H1 (cell line): ENCODE measurements around the gene SOX6. TPM values are rescaled to one million over a fixed set of nuclear protein-coding genes. Genes with fewer than 3 reads are reported as not detected.

ENCODE experiments used
- CTCF ChIA-PET: fragments of 300-600 bp; sonication (Branson Sonifier 250); formaldehyde crosslinking; loops from one replicate; lab custom pipeline; 2021; ENCODE audit not compliant: partially characterized antibody; lab: Charles Lee
- POLR2A ChIA-PET: fragments of 300-600 bp; sonication (Branson Sonifier 250); formaldehyde crosslinking; loops from one replicate; lab custom pipeline; 2021; ENCODE audit warnings: inconsistent platforms; ENCODE audit not compliant: partially characterized antibody; lab: Charles Lee
- DNase-seq, 2 experiments: peaks; one replicate each; pipeline versions ENCODE4 v3.0.0 to v3.0.0-alpha.2; 2010 to 2022; ENCODE audit warnings: low spot score in 2 of 2, low read depth in 1 of 2, mixed read lengths in 1 of 2
- FAIRE-seq: peaks from 2 replicates; lab custom pipeline; 2011; peaks lifted over from hg19 to GRCh38; lab: Jason Lieb, UNC
- H2AFZ ChIP-seq: 2 replicates; pipeline ENCODE4 v1.8.1; 2012; ENCODE audit warnings: low read length, inconsistent platforms
- H2AK5ac ChIP-seq: 2 replicates; pipeline ENCODE4 v1.6.1; 2013; ENCODE audit warnings: low read depth, low read length
- H2BK120ac ChIP-seq: replicated peaks from 2 replicates; pipeline ENCODE3; 2013; ENCODE audit warnings: low read depth, low read length, inconsistent platforms
- H2BK12ac ChIP-seq: 2 replicates; pipeline ENCODE4 v1.6.1; 2013; ENCODE audit warnings: low read depth, low read length
- H2BK15ac ChIP-seq: 2 replicates; pipeline ENCODE4 v1.6.1; 2013; ENCODE audit warnings: low read length
- H2BK20ac ChIP-seq: 2 replicates; pipeline ENCODE4 v1.6.1; 2013; ENCODE audit warnings: low read length
- H2BK5ac ChIP-seq: 2 replicates; pipeline ENCODE4 v1.6.1; 2013; ENCODE audit warnings: low read depth, low read length
- H3K14ac ChIP-seq: 2 replicates; pipeline ENCODE4 v1.6.1; 2013; ENCODE audit warnings: inconsistent platforms; ENCODE audit not compliant: insufficient read length
- H3K18ac ChIP-seq: 2 replicates; pipeline ENCODE4 v1.6.1; 2013; ENCODE audit warnings: low read length; ENCODE audit errors: extremely low read depth
- H3K23ac ChIP-seq: 2 replicates; pipeline ENCODE4 v1.6.1; 2013; ENCODE audit warnings: inconsistent platforms; ENCODE audit not compliant: insufficient read length
- H3K23me2 ChIP-seq: 2 replicates; pipeline ENCODE4 v1.6.1; 2013; ENCODE audit warnings: low read depth, low read length
- H3K27ac ChIP-seq: 2 replicates; pipeline ENCODE4 v1.6.1; 2011; ENCODE audit warnings: low read depth, low read length, inconsistent platforms
- H3K27me3 ChIP-seq, 4 experiments: replicated peaks in 1 of 4; 1 replicate in 1 of 4; 2 replicates in 3 of 4; pipeline versions ENCODE4 v1.6.1 to v1.8.1; 2011 to 2013; ENCODE audit warnings: low read length in 3 of 4, mild to moderate bottlenecking in 3 of 4, inconsistent platforms in 2 of 4, mixed read lengths in 2 of 4, moderate library complexity in 1 of 4; ENCODE audit not compliant: control insufficient read depth in 3 of 4, insufficient read depth in 3 of 4; ENCODE audit errors: extremely low read depth in 1 of 4
- H3K36me3 ChIP-seq, 4 experiments: 2 replicates each; pipeline versions ENCODE4 v1.6.1 to v1.8.1; 2011 to 2013; ENCODE audit warnings: mild to moderate bottlenecking in 4 of 4, low read length in 3 of 4, moderate library complexity in 2 of 4, control low read depth in 1 of 4, inconsistent platforms in 1 of 4; ENCODE audit not compliant: insufficient read depth in 4 of 4, control insufficient read depth in 2 of 4
- H3K4ac ChIP-seq: replicated peaks from 2 replicates; pipeline ENCODE3; 2013; ENCODE audit warnings: low read length, low read depth, mixed read lengths, inconsistent platforms; ENCODE audit not compliant: insufficient read length
- H3K4me1 ChIP-seq, 4 experiments: replicated peaks in 1 of 4; 1 replicate in 1 of 4; 2 replicates in 3 of 4; pipeline versions ENCODE4 v1.6.1 to v1.8.1; 2011 to 2013; ENCODE audit warnings: low read length in 3 of 4, inconsistent platforms in 2 of 4, mixed read lengths in 1 of 4; ENCODE audit not compliant: insufficient read depth in 4 of 4, control insufficient read depth in 3 of 4
- H3K4me2 ChIP-seq, 2 experiments: 2 replicates each; pipeline versions ENCODE4 v1.6.1 to v1.8.1; 2011 to 2013; ENCODE audit warnings: low read depth in 2 of 2, low read length in 2 of 2, control low read depth in 1 of 2, inconsistent platforms in 1 of 2, mild to moderate bottlenecking in 1 of 2; ENCODE audit not compliant: insufficient read depth in 1 of 2
- H3K4me3 ChIP-seq, 4 experiments: fragments of 200-600, 300-600 bp in 1 of 4; sonication (generic), shearing (Covaris generic), sonication (Bioruptor Twin) in 1 of 4; 2 replicates each; pipeline versions ENCODE4 v1.5.1 to v1.8.1; 2011 to 2016; ENCODE audit warnings: low read length in 4 of 4, low read depth in 3 of 4, control low read depth in 2 of 4, inconsistent platforms in 2 of 4, mild to moderate bottlenecking in 2 of 4, mixed read lengths in 1 of 4, moderate library complexity in 1 of 4; ENCODE audit not compliant: insufficient read depth in 2 of 4; ENCODE audit errors: extremely low read depth in 1 of 4
- H3K56ac ChIP-seq: replicated peaks from 2 replicates; pipeline ENCODE3; 2013; ENCODE audit warnings: low read depth, mild to moderate bottlenecking, mixed read lengths, low read length, inconsistent platforms; ENCODE audit not compliant: insufficient read length
- H3K79me1 ChIP-seq: 2 replicates; pipeline ENCODE4 v1.6.1; 2013; ENCODE audit warnings: low read depth, low read length, control low read depth
- H3K79me2 ChIP-seq, 2 experiments: 2 replicates each; pipeline versions ENCODE4 v1.6.1 to v1.8.1; 2012 to 2013; ENCODE audit warnings: low read length in 2 of 2, mild to moderate bottlenecking in 2 of 2, inconsistent platforms in 1 of 2; ENCODE audit not compliant: insufficient read depth in 2 of 2, control insufficient read depth in 1 of 2
- H3K9ac ChIP-seq, 4 experiments: replicated peaks in 1 of 4; 1 replicate in 1 of 4; 2 replicates in 3 of 4; pipeline versions ENCODE4 v1.6.1 to v1.8.1; 2011 to 2013; ENCODE audit warnings: low read depth in 3 of 4, low read length in 3 of 4, control low read depth in 2 of 4, mild to moderate bottlenecking in 2 of 4, moderate library complexity in 2 of 4, inconsistent platforms in 1 of 4; ENCODE audit errors: extremely low read depth in 1 of 4
- H3K9me3 ChIP-seq, 2 experiments: 2 replicates each; pipeline versions ENCODE4 v1.6.1 to v1.8.1; 2012 to 2013; ENCODE audit warnings: mild to moderate bottlenecking in 2 of 2, moderate library complexity in 2 of 2, control low read depth in 1 of 2, inconsistent platforms in 1 of 2, low read depth in 1 of 2, low read length in 1 of 2, mixed read lengths in 1 of 2; ENCODE audit not compliant: insufficient read depth in 2 of 2
- H4K20me1 ChIP-seq, 2 experiments: replicated peaks in 1 of 2; 2 replicates each; pipeline versions ENCODE3 to v1.8.1; 2011 to 2013; ENCODE audit warnings: inconsistent platforms in 2 of 2, low read length in 2 of 2, mild to moderate bottlenecking in 1 of 2; ENCODE audit not compliant: insufficient read depth in 2 of 2, control insufficient read depth in 1 of 2
- H4K5ac ChIP-seq: 2 replicates; pipeline ENCODE4 v1.6.1; 2013; ENCODE audit warnings: low read length, low read depth, mixed read lengths, inconsistent platforms; ENCODE audit not compliant: insufficient read length
- H4K8ac ChIP-seq: 2 replicates; pipeline ENCODE4 v1.8.0; 2013; ENCODE audit warnings: mild to moderate bottlenecking, moderate library complexity, low read length, inconsistent platforms; ENCODE audit not compliant: insufficient read depth; ENCODE audit errors: extremely low read depth
- H4K91ac ChIP-seq: replicated peaks from 2 replicates; pipeline ENCODE3; 2013; ENCODE audit warnings: low read length, mixed read lengths, inconsistent platforms; ENCODE audit not compliant: insufficient read length
- CBX5 ChIP-seq: fragments of 300-800, 300-1000 bp; sonication (generic); IDR thresholded peaks from 2 replicates; pipeline ENCODE4 v1.7.1; 2016; ENCODE audit warnings: antibody characterized with exemption, low read length, low read depth
- CBX8 ChIP-seq: fragments of 300-800, 300-1000 bp; sonication (generic); IDR thresholded peaks from 2 replicates; pipeline ENCODE4 v1.7.1; 2016; ENCODE audit warnings: low read depth, low read length, borderline replicate concordance
- JUND ChIP-seq: IDR thresholded peaks from 2 replicates; pipeline ENCODE4 v1.6.1; 2011; ENCODE audit warnings: mild to moderate bottlenecking, improper control_type of control experiment, low read length
- SAP30 ChIP-seq: fragments of 300-600 bp; sonication (generic); IDR thresholded peaks from 2 replicates; pipeline ENCODE4 v1.7.1; 2012; ENCODE audit warnings: low read length, moderate library complexity, mild to moderate bottlenecking, inconsistent platforms; ENCODE audit not compliant: insufficient read depth, insufficient replicate concordance
- SIN3A ChIP-seq, 2 experiments: IDR thresholded peaks in 1 of 2; conservative IDR thresholded peaks in 1 of 2; 2 replicates each; pipeline ENCODE4 v1.6.1; 2011 to 2012; ENCODE audit warnings: low read length in 2 of 2, improper control_type of control experiment in 1 of 2, low read depth in 1 of 2, mild to moderate bottlenecking in 1 of 2
- SIX5 ChIP-seq: IDR thresholded peaks from 2 replicates; pipeline ENCODE4 v1.6.1; 2011; ENCODE audit warnings: mild to moderate bottlenecking, low read depth, low read length
- SRF ChIP-seq: IDR thresholded peaks from 2 replicates; pipeline ENCODE4 v1.6.1; 2011; ENCODE audit warnings: mild to moderate bottlenecking, low read depth, low read length, moderate library complexity
- TEAD4 ChIP-seq: IDR thresholded peaks from 2 replicates; pipeline ENCODE4 v1.6.1; 2012; ENCODE audit warnings: low read depth, low read length, inconsistent platforms, mixed read lengths
- WGBS, 2 experiments: shearing (Covaris generic) in 1 of 2; methylation state at CpG; one replicate each; pipeline versions ENCODE4 v1.1.6 to v1.1.7; 2013 to 2015; ENCODE audit warnings: low lambda C conversion rate in 2 of 2, mixed read lengths in 2 of 2, inconsistent platforms in 1 of 2, low coverage in 1 of 2, missing lambda C conversion rate in 1 of 2; ENCODE audit not compliant: insufficient replicate concordance in 2 of 2, insufficient coverage in 1 of 2, insufficient read length in 1 of 2; ENCODE audit errors: extremely low coverage in 1 of 2, missing lambda C conversion rate in 1 of 2; 5-methylcytosine and 5-hydroxymethylcytosine counted together
- polyA plus RNA-seq, 7 experiments: library from polyadenylated mRNA; depleted of rRNA in 3 of 7; stranded (reverse) in 5 of 7; unstranded in 2 of 7; fragments of >200 nt in 5 of 7; fragments of 200-250 nt in 2 of 7; gene quantifications; 1 replicate in 5 of 7; 2 replicates in 1 of 7; 4 replicates in 1 of 7; pipeline versions ENCODE4 v1.2.1 to v1.2.3, GENCODE V29; 2011 to 2013; ENCODE audit warnings: missing spikeins in 2 of 7, mixed read lengths in 2 of 7
- total RNA-seq: library from RNA; stranded (reverse); fragmentation: NEBNext Ultra II Directional; extraction: Animal tissue kit (Norgen Biotek cat#: 25700); gene quantifications from 2 replicates; pipeline ENCODE4 v1.2.1, GENCODE V29; 2021

The SOX6 gene
- total and polyA plus RNA-seq, 2 of the 8 experiments (the other 6 are each of a cell fraction or from before 2014, with no cell fraction given), result 0.09 TPM; not detected in 1

DNA sequence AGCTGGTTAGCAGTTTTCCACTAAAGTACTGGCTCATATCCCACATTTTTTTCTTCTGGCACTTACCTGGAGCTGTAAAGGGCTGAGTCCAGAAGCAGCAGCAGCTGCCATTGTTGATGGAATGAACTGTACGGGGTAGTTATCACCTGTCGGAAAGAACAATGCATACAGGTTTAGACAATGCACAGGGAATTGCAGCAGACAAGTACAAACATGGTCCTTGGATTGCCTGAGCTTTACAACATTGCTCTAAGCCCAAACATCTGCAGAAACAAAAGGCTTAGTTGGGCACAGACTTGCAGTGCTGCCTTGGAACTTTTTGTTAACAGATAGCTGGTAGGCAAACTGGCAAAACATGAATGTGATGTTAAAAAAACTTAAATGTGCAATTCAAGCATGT is 258.8 kb downstream of the SOX6 start:
- Histone ChIP-seq H2BK120ac (no peak overlapping the region), H3K9me3 (no peaks in the 10 kb centered on the region), H3K27ac (no peak overlapping the region), H2AFZ (no peak overlapping the region), H2BK20ac (no peak overlapping the region), H3K36me3 (no peaks in the 10 kb centered on the region), H3K4me2 (no peak overlapping the region), H3K23me2 (no peaks in the 10 kb centered on the region), H3K4me3 (no peak overlapping the region), H4K20me1 (no peaks in the 10 kb centered on the region), H3K4ac (no peak overlapping the region), H2AK5ac (no peak overlapping the region), H4K5ac (no peak overlapping the region), H3K79me2 (no peaks in the 10 kb centered on the region), H3K23ac (no peak overlapping the region), H3K56ac (no peak overlapping the region), H2BK12ac (no peak overlapping the region), H3K27me3 (no peaks in the 10 kb centered on the region), H4K8ac (no peak overlapping the region), H3K4me1 (no peaks in the 10 kb centered on the region; a peak in 1 of 7 replicates), H3K79me1 (no peaks in the 10 kb centered on the region), H2BK15ac (no peak overlapping the region), H3K9ac (no peak overlapping the region; a peak in 1 of 7 replicates), H3K18ac (no peak overlapping the region), H4K91ac (no peak overlapping the region), H3K14ac (no peak overlapping the region), H2BK5ac (no peak overlapping the region)
- ChIA-PET CTCF (interaction anchor here (1.2 to 1.6 kb wide), 2 partner anchors 27 to 38 kb away, joined by 3 to 4 read pairs; no protein-coding TSS in a partner anchor), POLR2A (interaction anchor here (0.7 kb wide), 1 partner anchor 16 kb away, joined by 3 read pairs; no protein-coding TSS in a partner anchor)
- no peak for DNase-seq
- no peak for FAIRE-seq
- WGBS, 2 experiments, result 94% methylated on average over 2 of the region's 2 CpGs; no CpG with 5 or more reads in 1 of the 2 experiments
- TF ChIP-seq SAP30 (no peak), CBX8 (no peak), JUND (no peak), SIX5 (no peak), SRF (no peak), SIN3A (conservative IDR thresholded peaks at IDR 0.05 in 1 of 2, IDR thresholded peaks at IDR 0.05 in 1 of 2; ENCODE audit: low read depth in 1 of 2, low read length in 2 of 2) (no peak), CBX5 (no peak), TEAD4 (no peak)
